ENCODE measurements around the gene MINDY4. TPM values are rescaled to one million over a fixed set of nuclear protein-coding genes. Genes with fewer than 3 reads are reported as not detected.

Gene MINDY4
- total RNA-seq, 4 donors from 2014 or later: 8.4 to 31.1 (median 20.2) TPM

DNA sequence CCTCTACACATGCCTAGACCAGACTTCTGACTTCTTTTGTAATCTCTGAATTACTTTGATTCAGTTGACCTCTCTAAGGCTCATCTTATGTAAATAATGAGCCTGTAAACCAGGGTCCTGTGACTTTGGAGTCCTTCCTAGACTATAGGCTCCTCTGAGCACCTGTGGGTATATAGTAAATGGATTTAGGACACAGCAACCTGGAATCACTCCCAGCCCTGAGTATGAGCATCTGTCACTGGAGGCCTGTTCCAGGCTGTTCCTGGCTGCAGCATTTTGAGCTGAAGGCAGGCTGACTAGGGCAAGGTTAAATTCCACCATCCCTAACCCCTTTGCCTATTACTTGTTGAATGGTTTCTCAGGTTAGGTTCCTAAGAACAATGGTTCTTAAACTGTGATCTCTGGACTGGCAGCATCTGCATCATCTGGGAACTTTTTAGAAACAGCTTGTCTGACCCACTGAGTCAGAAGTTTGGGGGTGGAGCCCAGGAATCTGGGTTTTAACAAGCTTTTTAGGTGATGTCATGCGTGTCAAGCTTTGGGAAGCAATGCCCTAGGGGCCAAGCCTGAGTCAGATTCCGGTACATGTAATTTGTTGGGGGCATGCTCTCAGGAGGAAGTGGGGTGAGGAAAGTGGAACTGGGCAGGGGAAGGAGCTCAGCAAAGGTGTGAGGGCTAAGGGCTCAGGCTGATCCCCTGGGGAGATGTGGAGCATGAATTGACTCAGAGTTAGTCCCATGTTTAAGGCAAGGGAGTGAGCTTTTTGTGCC, 28.2 kb downstream of the MINDY4 start:
- Histone ChIP-seq H3K27me3 (no peaks in the 10 kb centered on the region), H3K4me3 (no peak overlapping the region), H3K27ac (replicated peaks in 1 of 4) (peak overlapping the region; percentile 62 to 82 (median 70)), H3K4me1 (peaks cover 41 to 95% (median 86%) of the 10 kb centered on the region in 4 donors), H3K9me3 (no peaks in the 10 kb centered on the region), H3K36me3 (peaks cover 0 to 14% (median under 1%) of the 10 kb centered on the region in 4 donors)
- WGBS: 40% methylated on average over 2 of the region's 2 CpGs
- intact Hi-C loops (cut with DNase I): loop anchor here (2.0 kb wide), 1 partner anchor 107 kb away; no protein-coding TSS in a partner anchor
- DNase-seq (ENCODE audit: extremely low spot score): peak; percentile 94
- TF ChIP-seq, protein P1, sequence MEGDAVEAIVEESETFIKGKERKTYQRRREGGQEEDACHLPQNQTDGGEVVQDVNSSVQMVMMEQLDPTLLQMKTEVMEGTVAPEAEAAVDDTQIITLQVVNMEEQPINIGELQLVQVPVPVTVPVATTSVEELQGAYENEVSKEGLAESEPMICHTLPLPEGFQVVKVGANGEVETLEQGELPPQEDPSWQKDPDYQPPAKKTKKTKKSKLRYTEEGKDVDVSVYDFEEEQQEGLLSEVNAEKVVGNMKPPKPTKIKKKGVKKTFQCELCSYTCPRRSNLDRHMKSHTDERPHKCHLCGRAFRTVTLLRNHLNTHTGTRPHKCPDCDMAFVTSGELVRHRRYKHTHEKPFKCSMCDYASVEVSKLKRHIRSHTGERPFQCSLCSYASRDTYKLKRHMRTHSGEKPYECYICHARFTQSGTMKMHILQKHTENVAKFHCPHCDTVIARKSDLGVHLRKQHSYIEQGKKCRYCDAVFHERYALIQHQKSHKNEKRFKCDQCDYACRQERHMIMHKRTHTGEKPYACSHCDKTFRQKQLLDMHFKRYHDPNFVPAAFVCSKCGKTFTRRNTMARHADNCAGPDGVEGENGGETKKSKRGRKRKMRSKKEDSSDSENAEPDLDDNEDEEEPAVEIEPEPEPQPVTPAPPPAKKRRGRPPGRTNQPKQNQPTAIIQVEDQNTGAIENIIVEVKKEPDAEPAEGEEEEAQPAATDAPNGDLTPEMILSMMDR (IDR thresholded peaks at IDR 0.05): no peak
- TF ChIP-seq POLR2AphosphoS5 (IDR thresholded peaks at IDR 0.05): peak in 1 of 2 donors; percentile 60

DNA sequence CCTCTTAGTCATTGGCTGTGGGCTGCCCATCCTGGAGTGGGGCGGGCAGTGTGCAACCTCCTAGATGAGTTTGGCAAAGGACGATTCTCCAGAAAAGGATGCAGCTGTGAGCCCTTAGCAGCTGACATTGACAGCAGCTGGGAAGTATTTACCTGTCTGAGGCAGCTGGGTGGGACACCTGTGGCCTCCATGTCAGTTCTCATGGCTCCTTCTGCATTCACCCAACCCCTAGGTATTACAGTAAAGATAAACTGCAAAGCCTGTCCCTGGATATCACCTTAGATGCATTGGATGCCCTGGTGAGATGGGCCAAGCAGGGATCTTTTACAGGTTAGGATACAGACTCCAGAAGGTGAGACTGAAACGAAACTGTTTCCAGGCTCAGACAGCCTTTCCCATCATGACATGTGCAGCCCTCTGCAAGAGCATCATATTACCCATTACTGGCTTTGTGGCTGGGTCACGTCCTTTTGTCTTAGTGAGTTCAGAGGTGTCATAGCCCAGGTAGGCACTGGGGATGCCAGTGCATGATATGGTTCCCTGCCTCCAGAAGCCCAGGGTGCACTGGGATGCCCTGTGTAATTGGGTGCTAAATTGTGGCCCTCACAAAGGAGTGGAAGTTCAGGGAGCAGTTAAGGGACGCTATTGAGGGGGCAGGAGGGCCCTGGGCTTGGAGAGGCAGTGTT, 28.9 kb downstream of the MINDY4 start:
- Histone ChIP-seq H3K27ac (replicated peaks in 1 of 4) (peak overlapping the region; percentile 62 to 82 (median 70)), H3K4me1 (peaks cover 43 to 95% (median 89%) of the 10 kb centered on the region in 4 donors), H3K9me3 (no peaks in the 10 kb centered on the region), H3K27me3 (no peaks in the 10 kb centered on the region), H3K36me3 (peaks cover 0 to 7% (median 0%) of the 10 kb centered on the region in 4 donors), H3K4me3 (no peak overlapping the region)
- intact Hi-C loops (cut with DNase I): loop anchor here (2.0 kb wide), 3 partner anchors 107 to 323 kb away; no protein-coding TSS in a partner anchor
- WGBS: 62% methylated on average over 5 of the region's 5 CpGs
- DNase-seq (ENCODE audit: extremely low spot score): peak; percentile 89
- TF ChIP-seq EP300 (IDR thresholded peaks at IDR 0.05) (no peak), POLR2A (IDR thresholded peaks at IDR 0.05; ENCODE audit: low read depth) (no peak), POLR2AphosphoS5 (IDR thresholded peaks at IDR 0.05) (no peak)
- TF ChIP-seq, protein P1 (IDR thresholded peaks at IDR 0.05): no peak

DNA sequence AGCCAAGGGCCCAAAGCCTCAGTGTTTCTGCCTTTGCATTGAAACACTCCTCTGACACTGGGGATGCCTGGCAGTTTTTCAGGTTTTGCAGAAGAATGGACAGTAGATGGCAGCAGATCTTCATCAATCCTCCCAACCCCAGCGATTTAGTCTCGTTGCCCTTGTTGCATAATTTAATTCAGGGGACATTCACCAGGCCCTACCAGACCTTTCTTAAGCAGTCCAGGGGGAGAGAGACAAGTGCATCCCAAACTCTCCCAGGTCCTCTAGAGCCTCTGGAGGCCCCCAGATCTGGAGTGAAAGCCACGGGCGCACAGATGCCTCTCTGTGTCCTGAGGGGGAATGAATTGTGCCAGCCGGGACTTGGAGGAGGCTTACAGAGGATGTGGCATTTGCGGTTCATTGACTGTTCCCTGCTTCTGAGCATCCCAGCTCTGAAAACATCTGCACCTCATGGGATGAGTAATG, 29.6 kb downstream of the MINDY4 start:
- intact Hi-C loops (cut with DNase I): loop anchor here (2.0 kb wide), 2 partner anchors 174 to 322 kb away; no protein-coding TSS in a partner anchor
- peaks cover 0 to 7% (median 0%) of the 10 kb centered on the region in 4 donors for H3K36me3 ChIP-seq

DNA sequence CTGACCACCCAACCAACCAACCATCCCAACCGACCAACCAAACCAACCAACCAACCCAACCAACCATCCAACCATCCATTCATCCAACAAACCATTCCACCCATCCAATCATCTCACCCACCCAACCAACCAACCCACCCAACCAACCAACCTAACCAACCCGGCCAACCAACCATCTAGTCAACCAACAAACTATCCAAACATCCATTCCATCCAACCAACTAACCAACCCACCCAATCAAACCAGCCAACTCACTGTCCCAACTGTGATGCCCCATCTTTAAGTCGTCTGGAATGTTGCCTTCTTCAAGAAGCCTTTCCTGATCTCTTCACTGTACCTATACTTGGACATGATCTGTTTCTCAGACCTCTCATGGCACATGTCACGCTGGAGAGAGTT, 31.6 kb downstream of the MINDY4 start:
- H3K4me1 ChIP-seq: peaks cover 22 to 95% (median 82%) of the 10 kb centered on the region in 4 donors
- WGBS: 95% methylated on average over 4 of the region's 4 CpGs
- H3K27ac ChIP-seq (replicated peaks in 1 of 4): peak overlapping the region in 1 of 4 donors; percentile 43

More for the DNA sequence above, 29.6 kb downstream of the MINDY4 start:
- TF ChIP-seq, protein P1 (IDR thresholded peaks at IDR 0.05): peak; percentile 76 to 80 (median 77)
- TF ChIP-seq POLR2AphosphoS5 (IDR thresholded peaks at IDR 0.05): peak; percentile 32 to 59
- no peak for TF ChIP-seq EP300 (IDR thresholded peaks at IDR 0.05)
- Histone ChIP-seq H3K27me3 (no peaks in the 10 kb centered on the region), H3K4me3 (no peak overlapping the region), H3K4me1 (peaks cover 41 to 95% (median 89%) of the 10 kb centered on the region in 4 donors), H3K9me3 (no peaks in the 10 kb centered on the region), H3K27ac (replicated peaks in 1 of 4) (peak overlapping the region; percentile 49 to 82 (median 65))
- 33% methylated on average over 6 of the region's 6 CpGs for WGBS
- DNase-seq (ENCODE audit: extremely low spot score): peak; percentile 95

More for the DNA sequence above, 31.6 kb downstream of the MINDY4 start:
- TF ChIP-seq, protein P1 (IDR thresholded peaks at IDR 0.05): no peak
- TF ChIP-seq POLR2AphosphoS5 (IDR thresholded peaks at IDR 0.05): no peak
- no peak for TF ChIP-seq POLR2A (IDR thresholded peaks at IDR 0.05; ENCODE audit: low read depth)
- TF ChIP-seq EP300 (IDR thresholded peaks at IDR 0.05): no peak
- H3K36me3 ChIP-seq: peaks cover 0 to 7% (median 0%) of the 10 kb centered on the region in 4 donors
- no peaks in the 10 kb centered on the region for H3K9me3 ChIP-seq
- no peak overlapping the region for H3K4me3 ChIP-seq
- intact Hi-C loops (cut with DNase I): no loop called here
- DNase-seq (ENCODE audit: extremely low spot score): peak; percentile 31
- no peaks in the 10 kb centered on the region for H3K27me3 ChIP-seq
